MCF 10A (cell line): ENCODE results near the gene TMPRSS11F. TPM values are rescaled to one million over a fixed set of nuclear protein-coding genes. Genes with fewer than 3 reads are reported as not detected.

Source experiments
- BruUV-seq: library from RNA; stranded (reverse); fragments of 400-500 nt; replicated peaks from 2 replicates; lab custom pipeline; 2021; lab: Mats Ljungman, UMichigan
- CTCF ChIA-PET: fragments of 300-600 bp; sonication (Branson Sonifier 250); formaldehyde crosslinking; extraction: SDS; loops from one replicate; lab custom pipeline; 2021; ENCODE audit warnings: antibody characterized with exemption, inconsistent platforms; lab: Yijun Ruan, JAX
- POLR2A ChIA-PET: fragments of 300-600, 350-650 bp; sonication (Branson Sonifier 250); formaldehyde crosslinking; extraction: SDS; loops from one replicate; lab custom pipeline; 2020; ENCODE audit warnings: antibody characterized with exemption, inconsistent platforms; lab: Yijun Ruan, JAX
- DNase-seq: peaks from one replicate; pipeline ENCODE4 v3.0.0-alpha.2; 2018; ENCODE audit not compliant: unreplicated experiment
- H3K27ac Mint-ChIP-seq: one replicate; pipeline ENCODE4 v1.8.0; 2022; ENCODE audit warnings: mild to moderate bottlenecking, low read depth, mixed read lengths; ENCODE audit not compliant: unreplicated experiment
- H3K27me3 Mint-ChIP-seq: one replicate; pipeline ENCODE4 v1.8.0; 2022; ENCODE audit warnings: mixed read lengths; ENCODE audit not compliant: insufficient read depth, unreplicated experiment
- H3K36me3 Mint-ChIP-seq: one replicate; pipeline ENCODE4 v1.8.0; 2022; ENCODE audit warnings: mild to moderate bottlenecking, moderate library complexity, mixed read lengths; ENCODE audit not compliant: insufficient read depth, unreplicated experiment
- H3K4me1 Mint-ChIP-seq: one replicate; pipeline ENCODE4 v1.8.0; 2022; ENCODE audit warnings: mixed read lengths; ENCODE audit not compliant: insufficient read depth, unreplicated experiment
- H3K4me3 Mint-ChIP-seq: one replicate; pipeline ENCODE4 v1.8.0; 2022; ENCODE audit warnings: mild to moderate bottlenecking, moderate library complexity, mixed read lengths; ENCODE audit not compliant: unreplicated experiment
- H3K9me3 Mint-ChIP-seq: one replicate; pipeline ENCODE4 v1.8.0; 2022; ENCODE audit warnings: mixed read lengths; ENCODE audit not compliant: unreplicated experiment
- CTCF ChIP-seq: fragments of 200-600 bp; IDR thresholded peaks from one replicate; pipeline ENCODE4 v1.8.0; 2022; ENCODE audit warnings: antibody characterized with exemption, mild to moderate bottlenecking; ENCODE audit not compliant: unreplicated experiment
- intact Hi-C: fragments of 100-400 bp; cut with micrococcal nuclease; formaldehyde crosslinking; loops from 2 replicates; pipeline ENCODE4 v1.14.1; 2022
- total RNA-seq: library from RNA; stranded (reverse); gene quantifications from 2 replicates; pipeline ENCODE4 v1.2.3, GENCODE V29; 2022

Gene TMPRSS11F
- total RNA-seq, 1 experiment from 2014 or later = not detected

GRCh38 chr4:68038272-68038671 lies 91.4 kb downstream of the TMPRSS11F start:
- H3K9me3 Mint-ChIP-seq = no peaks in the 10 kb centered on the region
- ChIA-PET CTCF (no interaction called here), POLR2A (interaction anchor here (0.7 kb wide), 1 partner anchor 26 kb away, joined by 3 read pairs; no protein-coding TSS in a partner anchor)
- H3K27ac Mint-ChIP-seq = no peak overlapping the region
- no peaks in the 10 kb centered on the region for H3K27me3 Mint-ChIP-seq
- no peaks in the 10 kb centered on the region for H3K36me3 Mint-ChIP-seq
- no peaks in the 10 kb centered on the region for H3K4me1 Mint-ChIP-seq
- no TSS peak for BruUV-seq
- DNase-seq = no peak
- intact Hi-C loops = no loop called here
- no peak for TF ChIP-seq CTCF
- H3K4me3 Mint-ChIP-seq = no peak overlapping the region

- ChIA-PET POLR2A (interaction anchor here (0.7 kb wide), 1 partner anchor 484 kb away, joined by 4 read pairs; no protein-coding TSS in a partner anchor), CTCF (interaction anchor here (1.0 kb wide), 1 partner anchor 26 kb away, joined by 3 read pairs; no protein-coding TSS in a partner anchor)
- peak; percentile 48 for DNase-seq
- intact Hi-C loops = no loop called here
- TF ChIP-seq CTCF = no peak
- H3K27ac Mint-ChIP-seq = peak overlapping the region; percentile 12
- H3K4me1 Mint-ChIP-seq = peaks cover 18% of the 10 kb centered on the region
- H3K4me3 Mint-ChIP-seq = no peak overlapping the region
- H3K27me3 Mint-ChIP-seq = no peaks in the 10 kb centered on the region
- no peaks in the 10 kb centered on the region for H3K36me3 Mint-ChIP-seq
- no TSS peak for BruUV-seq
- H3K9me3 Mint-ChIP-seq = no peaks in the 10 kb centered on the region
Measured at GRCh38 chr4:68021185-68021584, 108.5 kb downstream of the TMPRSS11F start.

- H3K36me3 Mint-ChIP-seq = no peaks in the 10 kb centered on the region
- TF ChIP-seq CTCF = no peak
- intact Hi-C loops = no loop called here
- no peak overlapping the region for H3K27ac Mint-ChIP-seq
- no peak overlapping the region for H3K4me3 Mint-ChIP-seq
- ChIA-PET CTCF (interaction anchor here (0.5 to 1.2 kb wide), 3 partner anchors 20 to 43 kb away, joined by 3 to 4 read pairs (median 3); no protein-coding TSS in a partner anchor), POLR2A (interaction anchor here (0.8 kb wide), 1 partner anchor 27 kb away, joined by 3 read pairs; no protein-coding TSS in a partner anchor)
- no peaks in the 10 kb centered on the region for H3K27me3 Mint-ChIP-seq
- no TSS peak for BruUV-seq
- DNase-seq = no peak
- no peaks in the 10 kb centered on the region for H3K4me1 Mint-ChIP-seq
- H3K9me3 Mint-ChIP-seq = no peaks in the 10 kb centered on the region
Measured at GRCh38 chr4:68011684-68012083, 118.0 kb downstream of the TMPRSS11F start.

Other genes with a start within 250 kb of the TMPRSS11F start
- gene TMPRSS11D, start 245.9 kb downstream of the TMPRSS11F start, total RNA-seq = not detected in 2 replicates
- gene TMPRSS11A, start 166.4 kb downstream of the TMPRSS11F start, total RNA-seq = not detected in 2 replicates
- not detected in 2 replicates for gene TMPRSS11B, start 115.8 kb upstream of the TMPRSS11F start, total RNA-seq
- 117 and 123 TPM in 2 replicates for gene YTHDC1, start 220.2 kb upstream of the TMPRSS11F start, total RNA-seq